WTC11 (cell line): Measurements from ENCODE around the gene TMEM225. TPM values are rescaled to one million over a fixed set of nuclear protein-coding genes. Genes with fewer than 3 reads are reported as not detected.

Experiments
- ATAC-seq: fragments of 200-7000 bp; cut with Tn5 transposase; 2 replicates; pipeline ENCODE4 v1.10.0; 2021; ENCODE audit warnings: mild to moderate bottlenecking, moderate library complexity
- CTCF ChIA-PET: fragments of 300-600 bp; sonication (Branson Sonifier 250); formaldehyde crosslinking; loops from one replicate; lab custom pipeline; 2021; ENCODE audit warnings: antibody characterized with exemption; lab: Charles Lee
- POLR2A ChIA-PET: fragments of 350-600 bp; sonication (Branson Sonifier 250); formaldehyde crosslinking; loops from one replicate; lab custom pipeline; 2021; ENCODE audit warnings: antibody characterized with exemption; lab: Charles Lee
- DNase-seq: peaks from one replicate; pipeline ENCODE4 v3.0.0; 2021; ENCODE audit warnings: low spot score
- H3K27ac Mint-ChIP-seq: 2 replicates; pipeline ENCODE4 v1.8.0; 2021; ENCODE audit warnings: mixed read lengths
- H3K27me3 Mint-ChIP-seq: 2 replicates; pipeline ENCODE4 v1.8.0; 2021; ENCODE audit warnings: low read depth, mild to moderate bottlenecking, moderate library complexity, mixed read lengths
- H3K36me3 Mint-ChIP-seq: 2 replicates; pipeline ENCODE4 v1.8.0; 2021; ENCODE audit warnings: mixed read lengths
- H3K4me1 Mint-ChIP-seq: 2 replicates; pipeline ENCODE4 v1.8.0; 2022; ENCODE audit warnings: mixed read lengths
- H3K4me3 Mint-ChIP-seq: 2 replicates; pipeline ENCODE4 v1.8.0; 2021; ENCODE audit warnings: mild to moderate bottlenecking, moderate library complexity, mixed read lengths
- H3K9me3 Mint-ChIP-seq: 2 replicates; pipeline ENCODE4 v1.8.0; 2021; ENCODE audit warnings: mixed read lengths
- ATF1 ChIP-seq: sonication (generic); formaldehyde crosslinking; IDR thresholded peaks from 2 replicates; pipeline ENCODE4 v1.8.1; 2023; ENCODE audit warnings: mild to moderate bottlenecking, moderate library complexity, missing genetic modification reagents
- ATF6 ChIP-seq: sonication (generic); formaldehyde crosslinking; IDR thresholded peaks from 2 replicates; pipeline ENCODE4 v1.8.1; 2023; ENCODE audit warnings: mild to moderate bottlenecking, missing genetic modification reagents
- CDX4 ChIP-seq: fragments of 250-450 bp; sonication (Bioruptor Pico); IDR thresholded peaks from 2 replicates; pipeline ENCODE4 v1.9.0; 2021; ENCODE audit warnings: moderate library complexity, mild to moderate bottlenecking, inconsistent platforms, borderline replicate concordance
- FOXP1 ChIP-seq: sonication (generic); formaldehyde crosslinking; IDR thresholded peaks from 2 replicates; pipeline ENCODE4 v1.8.0; 2022; ENCODE audit warnings: missing genetic modification reagents, mild to moderate bottlenecking, moderate library complexity, borderline replicate concordance
- GABPB1 ChIP-seq: sonication (generic); formaldehyde crosslinking; IDR thresholded peaks from 2 replicates; pipeline ENCODE4 v1.8.1; 2023; ENCODE audit warnings: mild to moderate bottlenecking, missing genetic modification reagents
- MXD4 ChIP-seq: fragments of 250-450 bp; sonication (Bioruptor Pico); IDR thresholded peaks from 2 replicates; pipeline ENCODE4 v1.8.0; 2021; ENCODE audit warnings: mild to moderate bottlenecking, moderate library complexity, borderline replicate concordance
- NFATC4 ChIP-seq: fragments of 250-450 bp; sonication (Bioruptor Pico); IDR thresholded peaks from 2 replicates; pipeline ENCODE4 v1.9.0; 2021; ENCODE audit warnings: mild to moderate bottlenecking
- NR2C2 ChIP-seq: sonication (generic); formaldehyde crosslinking; IDR thresholded peaks from 2 replicates; pipeline ENCODE4 v1.8.0; 2022; ENCODE audit warnings: mild to moderate bottlenecking, missing genetic modification reagents
- NR3C1 ChIP-seq: sonication (generic); formaldehyde crosslinking; conservative IDR thresholded peaks from 2 replicates; pipeline ENCODE4 v1.8.1; 2023; ENCODE audit warnings: low read depth, mild to moderate bottlenecking, missing genetic modification reagents
- RORB ChIP-seq: fragments of 250-450 bp; sonication (Bioruptor Pico); IDR thresholded peaks from 2 replicates; pipeline ENCODE4 v1.9.0; 2021; ENCODE audit warnings: mild to moderate bottlenecking
- SMAD3 ChIP-seq: sonication (generic); formaldehyde crosslinking; IDR thresholded peaks from 2 replicates; pipeline ENCODE4 v1.8.0; 2022; ENCODE audit warnings: missing genetic modification reagents, mild to moderate bottlenecking, borderline replicate concordance
- ZNF263 ChIP-seq: sonication (generic); formaldehyde crosslinking; IDR thresholded peaks from 2 replicates; pipeline ENCODE4 v1.8.1; 2022; ENCODE audit warnings: low read depth, mild to moderate bottlenecking, moderate library complexity, missing genetic modification reagents
- ZNF396 ChIP-seq: fragments of 250-450 bp; sonication (Bioruptor Pico); IDR thresholded peaks from 2 replicates; pipeline ENCODE4 v1.8.0; 2021; ENCODE audit warnings: mild to moderate bottlenecking, moderate library complexity, borderline replicate concordance
- ZNF425 ChIP-seq: fragments of 250-450 bp; sonication (Bioruptor Pico); conservative IDR thresholded peaks from 2 replicates; pipeline ENCODE4 v1.9.0; 2021; ENCODE audit warnings: mild to moderate bottlenecking
- total RNA-seq: library from RNA; stranded (reverse); gene quantifications from 3 replicates; pipeline ENCODE4 v1.2.3, GENCODE V29; 2021
- TF ChIP-seq, protein P1 (sequence below): sonication (generic); formaldehyde crosslinking; IDR thresholded peaks from 2 replicates; pipeline ENCODE4 v1.8.0; 2022; ENCODE audit warnings: missing genetic modification reagents
- TF ChIP-seq, protein P2 (sequence below): sonication (generic); formaldehyde crosslinking; IDR thresholded peaks from 2 replicates; pipeline ENCODE4 v1.8.0; 2022; ENCODE audit warnings: mild to moderate bottlenecking, missing genetic modification reagents

The TMEM225 gene
- total RNA-seq, 1 experiment from 2014 or later = not detected

DNA sequence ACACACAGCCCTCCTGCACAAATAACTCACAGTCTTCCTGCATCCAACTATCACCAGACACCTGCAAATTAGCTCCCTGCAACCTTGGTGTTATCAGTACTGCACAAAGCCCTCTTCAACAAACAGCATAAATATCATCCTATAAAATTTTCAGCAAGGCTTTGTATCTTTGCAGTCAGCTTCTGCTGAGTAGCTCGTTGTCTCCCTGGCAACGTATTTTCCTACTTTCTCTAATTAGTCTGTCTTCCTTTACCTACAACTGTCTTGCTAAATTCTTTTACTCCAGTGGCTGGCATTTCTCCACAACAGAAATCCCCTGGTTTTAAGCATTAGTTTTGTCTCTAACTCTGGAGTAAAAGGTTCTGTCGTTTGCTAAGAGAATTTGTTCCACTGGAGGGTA lies 20.4 kb upstream of the TMEM225 start:
- CTCF ChIA-PET = no interaction called here
- Mint-ChIP-seq H3K27me3 (no peaks in the 10 kb centered on the region), H3K4me3 (no peak overlapping the region), H3K27ac (no peak overlapping the region), H3K9me3 (no peaks in the 10 kb centered on the region), H3K36me3 (no peaks in the 10 kb centered on the region), H3K4me1 (peaks cover 8% of the 10 kb centered on the region)
- ATAC-seq (no peak), DNase-seq (no peak)
- TF ChIP-seq, protein P1, sequence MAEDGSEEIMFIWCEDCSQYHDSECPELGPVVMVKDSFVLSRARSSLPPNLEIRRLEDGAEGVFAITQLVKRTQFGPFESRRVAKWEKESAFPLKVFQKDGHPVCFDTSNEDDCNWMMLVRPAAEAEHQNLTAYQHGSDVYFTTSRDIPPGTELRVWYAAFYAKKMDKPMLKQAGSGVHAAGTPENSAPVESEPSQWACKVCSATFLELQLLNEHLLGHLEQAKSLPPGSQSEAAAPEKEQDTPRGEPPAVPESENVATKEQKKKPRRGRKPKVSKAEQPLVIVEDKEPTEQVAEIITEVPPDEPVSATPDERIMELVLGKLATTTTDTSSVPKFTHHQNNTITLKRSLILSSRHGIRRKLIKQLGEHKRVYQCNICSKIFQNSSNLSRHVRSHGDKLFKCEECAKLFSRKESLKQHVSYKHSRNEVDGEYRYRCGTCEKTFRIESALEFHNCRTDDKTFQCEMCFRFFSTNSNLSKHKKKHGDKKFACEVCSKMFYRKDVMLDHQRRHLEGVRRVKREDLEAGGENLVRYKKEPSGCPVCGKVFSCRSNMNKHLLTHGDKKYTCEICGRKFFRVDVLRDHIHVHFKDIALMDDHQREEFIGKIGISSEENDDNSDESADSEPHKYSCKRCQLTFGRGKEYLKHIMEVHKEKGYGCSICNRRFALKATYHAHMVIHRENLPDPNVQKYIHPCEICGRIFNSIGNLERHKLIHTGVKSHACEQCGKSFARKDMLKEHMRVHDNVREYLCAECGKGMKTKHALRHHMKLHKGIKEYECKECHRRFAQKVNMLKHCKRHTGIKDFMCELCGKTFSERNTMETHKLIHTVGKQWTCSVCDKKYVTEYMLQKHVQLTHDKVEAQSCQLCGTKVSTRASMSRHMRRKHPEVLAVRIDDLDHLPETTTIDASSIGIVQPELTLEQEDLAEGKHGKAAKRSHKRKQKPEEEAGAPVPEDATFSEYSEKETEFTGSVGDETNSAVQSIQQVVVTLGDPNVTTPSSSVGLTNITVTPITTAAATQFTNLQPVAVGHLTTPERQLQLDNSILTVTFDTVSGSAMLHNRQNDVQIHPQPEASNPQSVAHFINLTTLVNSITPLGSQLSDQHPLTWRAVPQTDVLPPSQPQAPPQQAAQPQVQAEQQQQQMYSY (CRISPR knock-in tag) = no peak
- no peak for TF ChIP-seq FOXP1 (CRISPR knock-in tag)
- TF ChIP-seq MXD4 (CRISPR knock-in tag) = no peak
- TF ChIP-seq ZNF425 = no peak
- TF ChIP-seq ZNF396 (CRISPR knock-in tag) = no peak
- TF ChIP-seq, all 79 proteins: peak for 0
- POLR2A ChIA-PET = no interaction called here

- peaks cover 8% of the 10 kb centered on the region for H3K4me1 Mint-ChIP-seq
- DNase-seq = no peak
- POLR2A ChIA-PET = interaction anchor here (0.6 kb wide), 1 partner anchor 101 kb away, joined by 5 read pairs; no protein-coding TSS in a partner anchor
These were observed 19.5 kb upstream of the TMEM225 start for GRCh38 chr11:123904932-123905331.

GRCh38 chr11:123903932-123904331 lies 18.5 kb upstream of the TMEM225 start:
- Mint-ChIP-seq H3K27ac (no peak overlapping the region), H3K4me3 (no peak overlapping the region), H3K27me3 (no peaks in the 10 kb centered on the region), H3K4me1 (peaks cover 8% of the 10 kb centered on the region), H3K9me3 (no peaks in the 10 kb centered on the region), H3K36me3 (no peaks in the 10 kb centered on the region)
- POLR2A ChIA-PET = no interaction called here
- ATAC-seq (no peak), DNase-seq (no peak)
- CTCF ChIA-PET = no interaction called here
- TF ChIP-seq, protein P2, sequence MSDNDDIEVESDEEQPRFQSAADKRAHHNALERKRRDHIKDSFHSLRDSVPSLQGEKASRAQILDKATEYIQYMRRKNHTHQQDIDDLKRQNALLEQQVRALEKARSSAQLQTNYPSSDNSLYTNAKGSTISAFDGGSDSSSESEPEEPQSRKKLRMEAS = no peak
- TF ChIP-seq NR2C2 (CRISPR knock-in tag) = no peak
- TF ChIP-seq, protein P1 (CRISPR knock-in tag) = no peak
- no peak for TF ChIP-seq GABPB1
- TF ChIP-seq ZNF263 = no peak
- TF ChIP-seq SMAD3 = no peak
- TF ChIP-seq NR3C1 (CRISPR knock-in tag) = no peak
- TF ChIP-seq CDX4 (CRISPR knock-in tag) = no peak
- TF ChIP-seq NFATC4 = no peak
- TF ChIP-seq ATF1 (CRISPR knock-in tag) = no peak
- no peak for TF ChIP-seq RORB

More at GRCh38 chr11:123904932-123905331, 19.5 kb upstream of the TMEM225 start:
- Mint-ChIP-seq H3K9me3 (no peaks in the 10 kb centered on the region), H3K27me3 (no peaks in the 10 kb centered on the region), H3K27ac (no peak overlapping the region), H3K36me3 (no peaks in the 10 kb centered on the region), H3K4me3 (no peak overlapping the region)
- TF ChIP-seq RORB (no peak), ATF6 (CRISPR knock-in tag) (no peak)
- ATAC-seq = no peak
- CTCF ChIA-PET = no interaction called here
